IPS-NIHi7 (cell line): ENCODE results near the gene MYL10.

Source experiments
- DNase-seq: peaks from one replicate; pipeline ENCODE4 v3.0.0; 2012; ENCODE audit warnings: mixed read lengths; ENCODE audit errors: extremely low spot score

Gene MYL10

DNA sequence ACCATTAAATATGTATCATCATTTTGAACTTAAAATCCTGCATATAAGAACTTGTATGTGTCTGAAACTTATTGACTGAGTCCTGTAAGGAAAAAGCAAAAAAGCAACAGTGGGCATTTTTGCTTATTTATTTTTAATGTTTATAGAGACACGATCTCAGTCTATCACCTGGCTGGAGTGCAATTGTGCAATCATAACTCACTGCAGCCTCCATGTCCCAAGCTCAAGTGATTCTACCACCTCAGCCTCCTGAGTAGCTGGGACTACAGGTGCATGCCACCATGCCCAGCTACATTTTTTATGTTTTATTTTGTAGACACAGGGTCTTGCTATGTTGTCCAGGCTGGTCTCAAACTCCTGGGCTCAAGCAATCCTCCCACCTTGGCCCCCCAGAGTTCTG lies 32.2 kb downstream of the MYL10 start:
- no peak for DNase-seq

DNA sequence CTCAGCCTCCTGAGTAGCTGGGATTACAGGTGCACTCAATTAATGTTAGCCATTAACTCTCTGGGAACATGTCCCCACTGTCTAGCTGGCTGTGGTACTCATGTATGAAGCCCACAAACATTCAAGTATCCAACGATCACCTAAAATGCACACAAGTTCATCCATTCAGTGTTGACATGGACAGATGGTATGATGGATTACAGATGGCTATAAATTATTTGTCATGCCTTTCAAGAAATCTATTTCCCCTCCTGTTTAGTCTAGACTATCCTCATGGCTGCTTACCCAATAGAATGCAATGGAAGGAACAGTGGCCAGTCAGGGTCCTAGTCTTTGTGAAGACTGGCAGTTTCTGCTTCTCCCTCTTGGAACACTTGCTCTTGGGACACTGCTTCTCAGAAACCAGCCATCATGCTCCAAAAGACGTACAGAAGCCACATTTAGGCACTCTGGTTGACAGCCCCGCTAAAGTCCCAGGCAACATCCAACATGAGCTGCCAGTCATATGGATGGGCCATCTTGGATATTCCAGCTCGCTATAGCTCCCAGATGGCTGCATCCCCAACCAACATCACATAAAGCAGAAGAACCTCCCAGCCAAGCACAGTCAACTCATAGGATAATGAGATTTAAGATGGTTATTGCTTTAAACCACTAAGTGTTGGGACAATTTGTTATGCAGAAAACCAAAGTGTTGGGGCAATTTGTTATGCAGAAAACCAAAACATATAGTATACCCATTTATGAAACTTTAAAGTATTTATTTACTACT lies 33.1 kb downstream of the MYL10 start:
- DNase-seq, result no peak

DNA sequence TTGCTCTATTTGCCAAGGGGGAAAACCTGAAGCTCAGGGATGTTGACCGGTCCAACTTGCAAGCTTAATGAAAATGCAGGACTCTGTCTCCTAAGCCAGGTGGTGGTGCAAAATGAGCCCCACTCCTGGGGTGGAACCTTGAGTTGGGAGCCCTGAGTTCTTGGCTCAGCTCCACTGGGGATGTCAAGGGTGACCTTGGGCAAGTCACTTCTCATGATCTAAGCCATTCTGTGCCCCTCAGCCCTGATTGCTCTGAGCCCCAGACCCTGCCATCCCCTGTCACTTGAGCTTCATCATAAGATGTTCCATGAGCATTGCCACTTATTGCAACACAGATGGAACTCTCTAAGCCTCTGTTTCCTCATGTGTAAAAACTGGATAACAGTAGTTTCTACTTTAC lies 33.9 kb downstream of the MYL10 start:
- DNase-seq, result no peak

DNA sequence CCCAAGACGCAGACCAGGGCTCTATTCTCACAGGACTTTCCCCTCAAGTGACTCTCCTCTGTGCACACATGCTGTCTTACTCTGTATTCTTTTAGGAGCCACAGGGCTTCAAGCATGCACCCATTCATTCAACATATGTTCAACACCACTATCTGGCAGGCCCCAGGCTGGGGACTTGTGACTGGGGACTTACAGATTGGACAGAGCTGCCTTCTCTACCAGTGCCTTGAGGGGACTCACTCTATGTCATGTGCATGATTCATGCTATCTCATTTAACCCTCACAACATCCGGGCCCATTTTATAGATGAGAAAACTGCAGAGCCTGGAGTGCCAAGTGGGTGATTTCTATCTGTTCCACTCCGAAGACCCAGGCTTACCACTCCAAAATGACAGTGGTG lies 34.3 kb downstream of the MYL10 start:
- DNase-seq, result no peak

DNA sequence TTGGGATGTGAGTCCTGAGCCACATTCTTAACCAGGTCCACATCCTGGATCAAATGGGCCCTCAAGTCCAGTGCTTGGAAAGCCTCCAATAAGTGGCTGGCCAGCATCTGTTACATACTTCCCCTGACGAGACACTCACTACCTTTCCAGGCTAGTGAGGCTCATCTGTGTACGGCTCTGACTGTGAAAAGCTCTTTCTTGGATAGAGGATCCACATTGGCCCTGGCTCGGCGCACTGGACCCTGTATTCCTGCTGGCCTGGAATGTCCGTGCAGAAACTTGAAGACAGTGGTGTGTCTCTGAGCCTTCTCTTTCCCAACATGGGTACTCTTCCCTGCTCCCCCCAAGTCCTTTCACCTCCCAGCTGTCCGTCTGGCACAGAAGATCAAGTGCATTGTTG lies 35.5 kb downstream of the MYL10 start:
- no peak for DNase-seq

DNA sequence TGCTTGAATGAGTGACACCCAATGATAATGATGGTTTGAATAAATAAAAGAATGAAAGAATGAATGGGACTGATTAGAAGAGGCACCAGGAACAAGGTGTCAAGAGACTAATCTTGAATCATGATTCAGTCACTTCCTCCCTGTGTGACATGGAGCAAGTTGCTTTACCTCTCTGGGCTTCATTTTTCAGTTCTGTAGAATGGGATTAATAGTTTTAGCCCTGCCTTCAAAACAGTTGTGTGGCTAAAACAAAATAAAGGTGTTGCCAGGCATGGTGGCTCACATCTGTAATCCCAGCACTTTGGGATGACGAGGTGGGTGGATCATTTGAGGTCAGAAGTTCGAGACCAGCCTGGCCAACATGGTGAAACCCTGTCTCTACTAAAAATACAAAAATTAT lies 37.6 kb downstream of the MYL10 start:
- no peak for DNase-seq

DNA sequence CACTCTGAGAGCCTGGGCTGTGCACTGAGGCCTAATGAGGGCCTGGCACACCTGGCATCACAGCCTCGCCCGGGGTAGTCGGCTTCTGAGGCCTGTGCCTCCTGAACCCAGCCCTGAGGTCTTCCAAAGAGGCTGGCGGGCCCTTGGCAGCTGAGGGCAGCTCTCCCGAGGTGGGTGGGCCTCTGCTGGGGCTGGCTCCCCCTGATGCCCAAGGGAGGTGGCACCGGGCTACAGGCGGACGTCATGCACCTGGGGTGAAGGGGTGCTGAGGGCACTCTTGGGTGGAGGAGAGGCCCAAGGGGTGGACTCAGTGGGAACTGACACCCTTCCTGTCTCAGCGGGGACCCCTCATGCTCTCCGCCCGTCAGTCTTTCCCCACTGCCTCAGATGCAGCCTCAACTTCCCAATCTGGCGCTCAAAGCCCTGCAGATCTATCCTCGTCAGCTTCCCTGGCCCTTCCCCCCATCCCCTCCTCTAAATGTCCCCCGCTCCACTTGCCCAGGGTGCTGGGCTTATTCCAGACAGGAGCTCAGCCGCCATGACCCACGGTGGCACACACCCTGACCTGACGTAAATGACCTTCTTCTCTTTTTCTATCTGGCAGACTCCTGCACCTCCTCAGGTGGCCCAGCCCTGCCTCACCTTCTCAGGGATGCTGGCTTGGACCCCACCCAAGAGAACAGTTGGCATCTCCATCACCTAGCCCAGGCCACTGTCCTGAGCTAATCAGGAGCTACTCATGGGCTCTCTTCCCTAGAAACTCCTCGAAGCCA lies 38.2 kb downstream of the MYL10 start:
- DNase-seq, result peak; percentile 7

DNA sequence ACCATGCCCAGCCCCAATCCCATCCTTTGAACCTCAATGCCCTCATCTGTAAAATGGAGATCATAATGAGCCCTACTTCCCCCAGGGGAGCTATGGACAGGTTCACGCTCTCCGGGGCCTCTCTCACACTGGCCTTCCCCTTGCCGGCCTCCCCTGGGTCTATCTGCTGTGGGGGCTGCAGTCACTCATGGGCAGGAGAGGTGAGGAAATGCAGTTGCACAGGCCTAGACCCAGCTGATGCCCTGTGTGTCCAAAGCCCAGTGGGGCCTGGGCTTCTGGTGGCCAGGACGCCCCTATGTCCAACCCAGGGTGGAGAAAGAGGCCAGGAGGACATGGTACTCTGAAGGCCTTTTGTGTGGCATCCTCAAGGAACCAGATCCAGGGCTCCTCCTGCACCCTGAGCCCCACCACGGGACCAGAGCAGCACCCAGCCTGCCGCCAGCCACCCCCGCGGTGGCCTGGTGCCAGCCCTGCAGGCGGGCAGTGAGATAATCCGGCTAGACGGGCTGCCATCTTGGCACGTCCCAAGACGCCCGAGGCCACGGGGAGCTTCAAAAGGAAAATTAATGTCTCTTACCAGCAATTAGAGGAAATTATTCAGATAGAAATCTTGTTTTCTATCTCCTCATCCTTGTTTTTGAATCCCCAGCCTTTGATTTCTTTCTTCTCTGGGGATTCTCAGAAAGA lies 39.0 kb downstream of the MYL10 start:
- DNase-seq, result peak; percentile 5

DNA sequence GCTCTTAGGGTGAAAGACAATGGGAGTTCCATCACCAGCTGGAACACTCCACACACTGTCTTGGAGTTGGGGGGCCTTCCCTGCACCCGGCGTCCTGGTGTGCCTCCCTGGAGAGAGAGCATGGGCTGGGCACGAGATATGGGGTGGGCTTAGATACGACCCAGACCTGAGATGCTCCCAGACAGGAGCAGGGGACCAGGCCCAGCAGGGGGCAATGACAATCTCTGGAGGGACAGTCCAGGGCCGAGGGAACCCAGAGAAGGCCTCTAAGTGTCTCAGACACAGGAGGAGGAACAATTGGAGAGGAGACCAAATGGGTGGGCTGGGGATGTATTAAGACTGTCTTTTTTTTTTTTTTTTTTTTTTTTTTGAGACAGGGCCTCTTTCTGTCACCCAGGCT lies 40.0 kb downstream of the MYL10 start:
- no peak for DNase-seq

DNA sequence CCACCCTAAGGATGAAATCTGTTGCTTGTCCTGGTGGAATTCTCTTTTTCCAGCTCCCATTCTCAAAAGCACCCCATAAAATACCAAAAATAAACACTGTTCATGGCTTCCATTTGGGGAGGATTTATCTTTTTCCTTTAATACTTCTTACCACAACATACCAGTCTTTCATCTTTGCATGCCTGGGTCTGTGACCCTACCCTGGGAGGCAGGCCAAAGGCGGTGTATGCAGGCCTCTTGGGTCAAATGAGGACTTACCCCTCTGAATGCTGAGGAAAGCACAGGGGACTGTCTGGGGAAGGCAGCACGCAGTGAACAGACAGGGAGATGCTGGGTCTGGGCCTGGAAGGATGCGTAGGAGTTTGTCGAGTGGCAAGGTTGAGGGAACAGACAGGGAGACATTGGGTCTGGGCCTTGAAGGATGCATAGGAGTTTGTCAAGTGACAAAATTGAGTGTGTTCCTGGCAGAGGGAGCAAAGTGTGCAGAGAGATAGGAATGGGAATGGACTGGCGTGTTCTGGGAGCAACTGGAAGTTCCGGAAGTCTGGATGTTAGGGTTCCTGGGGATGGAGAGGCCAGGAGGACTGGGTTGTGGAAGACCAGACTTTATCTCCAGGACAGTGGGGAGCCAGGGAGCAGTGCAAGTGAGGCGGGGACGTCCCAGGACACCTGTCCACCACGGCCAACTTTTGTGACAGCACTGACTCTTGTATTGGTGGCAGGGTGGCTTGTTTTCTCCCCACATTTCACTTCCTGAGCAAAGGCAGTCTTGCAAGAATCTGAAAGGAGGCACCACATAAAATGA lies 40.8 kb downstream of the MYL10 start:
- DNase-seq, result peak; percentile 7

DNA sequence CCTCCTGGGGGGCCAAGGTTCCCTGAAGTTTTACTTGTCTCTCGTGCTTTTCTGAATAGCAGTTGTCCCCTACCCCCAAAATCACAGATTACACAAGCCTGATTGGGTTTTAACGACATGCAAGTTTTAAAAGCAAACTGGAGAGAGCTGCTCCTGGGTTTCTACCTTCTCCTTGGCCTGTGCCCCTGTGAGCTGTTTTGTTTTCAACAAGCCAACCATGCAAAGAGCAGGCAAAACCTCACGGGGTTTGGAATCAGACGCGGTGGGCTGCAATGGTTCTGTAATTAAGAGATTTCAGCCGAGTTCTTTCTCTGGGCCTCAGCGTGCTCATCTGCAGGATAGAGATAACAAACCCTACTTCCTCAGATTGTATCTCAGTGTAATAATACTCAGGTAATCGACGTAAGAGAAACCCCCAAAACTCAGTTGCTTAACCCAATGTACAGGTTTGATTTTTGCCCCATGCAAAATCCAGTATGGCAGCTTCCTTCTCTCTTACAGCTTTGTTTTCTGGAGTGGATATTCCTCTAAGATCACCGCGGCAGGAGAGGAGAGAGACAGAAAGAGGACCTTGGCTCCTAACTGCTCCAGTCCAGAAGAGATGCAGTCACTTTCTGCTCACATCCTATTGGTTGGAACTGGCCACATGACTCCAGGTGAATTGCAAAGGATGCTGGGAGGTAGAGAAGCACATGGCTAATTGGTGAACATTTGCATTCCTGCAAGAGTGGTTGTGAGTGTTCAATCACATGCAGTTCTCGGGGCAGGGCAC lies 42.0 kb downstream of the MYL10 start:
- peak; percentile 3 for DNase-seq

DNA sequence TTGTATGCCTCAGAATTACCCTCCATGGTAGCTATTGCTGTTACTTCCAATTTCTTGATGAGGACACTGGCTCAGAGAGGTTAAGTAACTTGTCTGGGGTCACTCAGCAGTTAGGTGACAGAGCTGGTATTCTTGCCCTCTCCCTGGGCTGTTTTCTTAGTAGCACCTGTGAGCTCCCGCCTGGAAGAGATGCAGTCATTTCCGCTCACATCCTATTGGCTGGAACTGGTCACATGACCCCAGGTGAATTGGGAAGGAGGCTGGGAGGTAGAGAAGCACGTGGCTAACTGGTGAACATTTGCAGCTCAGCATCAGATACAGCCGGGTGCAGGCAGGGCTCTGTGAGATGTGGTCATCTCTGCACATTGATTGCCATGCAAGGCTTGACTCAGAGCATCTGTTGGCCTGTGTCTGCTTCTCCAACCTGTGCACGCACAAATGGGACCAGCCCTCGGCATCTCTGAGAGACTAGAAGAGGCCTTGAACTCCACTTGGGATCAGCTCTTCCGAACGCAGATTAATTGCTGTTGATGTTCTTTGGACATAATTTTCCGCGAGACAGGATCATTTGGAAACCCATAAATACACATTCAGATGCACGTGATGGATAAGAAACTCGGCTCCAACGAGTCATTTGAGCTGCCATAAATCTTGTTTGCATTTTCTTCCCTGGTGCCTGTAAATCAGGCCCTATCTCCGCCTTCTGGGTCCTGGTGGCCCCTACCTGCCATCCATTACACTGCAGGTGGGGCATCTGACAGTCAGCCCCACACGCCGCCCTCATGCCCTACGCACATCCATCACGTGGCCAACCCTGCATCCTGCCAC lies 42.8 kb downstream of the MYL10 start:
- peak; percentile 65 for DNase-seq

DNA sequence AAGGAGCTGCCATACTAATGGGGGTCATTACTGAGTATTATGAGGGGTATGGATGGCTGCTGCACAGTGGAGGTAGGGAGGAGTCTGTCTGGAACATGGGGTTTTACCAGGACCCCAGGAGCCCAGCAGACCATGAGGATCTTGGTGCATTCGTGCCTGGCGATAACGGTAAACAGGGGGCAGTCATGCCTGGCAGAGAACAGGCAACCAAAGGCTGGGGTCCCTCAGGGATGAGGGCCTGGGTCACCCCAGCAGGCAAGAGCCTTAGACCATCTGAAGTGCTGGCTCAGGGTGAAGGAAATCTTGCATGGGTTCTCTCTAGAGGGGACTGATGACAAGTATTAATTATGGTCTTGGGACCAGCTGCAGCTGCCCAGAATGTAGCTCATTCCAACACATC lies 46.1 kb downstream of the MYL10 start:
- no peak for DNase-seq

DNA sequence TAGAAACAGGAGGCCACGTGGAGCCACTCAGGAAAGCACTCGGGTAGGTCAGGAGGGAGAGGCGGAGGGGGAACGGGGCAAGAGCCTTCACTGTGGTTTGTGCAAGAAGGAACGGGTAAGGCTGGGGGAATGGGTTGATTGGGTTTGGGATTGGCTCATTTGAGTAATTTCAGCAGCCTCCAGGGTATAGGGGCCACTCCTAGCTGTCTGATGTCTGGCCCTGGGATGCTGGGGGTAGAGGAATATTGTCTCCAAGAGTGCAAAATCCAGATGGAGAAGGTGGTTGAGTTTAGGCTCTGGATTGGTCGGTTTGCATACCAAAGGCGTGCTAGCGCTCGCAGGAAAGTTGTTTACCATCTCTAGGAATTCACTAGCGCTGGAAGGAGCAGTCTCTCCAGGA lies 47.2 kb downstream of the MYL10 start:
- no peak for DNase-seq

DNA sequence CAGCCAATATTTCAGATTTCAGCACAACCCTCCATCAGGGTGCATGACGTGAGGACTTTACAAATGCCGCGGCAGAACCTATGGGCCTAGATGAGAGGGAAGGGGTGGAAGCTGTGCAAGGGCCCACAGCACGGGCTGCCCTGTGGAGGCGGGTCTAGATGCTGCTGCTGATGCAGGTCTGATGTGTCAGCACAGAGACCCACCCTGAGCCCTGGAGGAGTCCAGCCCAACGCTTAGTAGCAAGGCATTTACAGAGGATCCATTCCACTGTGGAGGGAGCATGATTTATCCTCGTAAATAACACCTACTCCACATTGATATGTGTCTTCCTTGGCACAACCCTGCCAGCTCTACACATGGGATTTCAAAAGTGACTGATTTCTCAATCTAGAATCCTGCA lies 48.5 kb downstream of the MYL10 start:
- peak; percentile 7 for DNase-seq

DNA sequence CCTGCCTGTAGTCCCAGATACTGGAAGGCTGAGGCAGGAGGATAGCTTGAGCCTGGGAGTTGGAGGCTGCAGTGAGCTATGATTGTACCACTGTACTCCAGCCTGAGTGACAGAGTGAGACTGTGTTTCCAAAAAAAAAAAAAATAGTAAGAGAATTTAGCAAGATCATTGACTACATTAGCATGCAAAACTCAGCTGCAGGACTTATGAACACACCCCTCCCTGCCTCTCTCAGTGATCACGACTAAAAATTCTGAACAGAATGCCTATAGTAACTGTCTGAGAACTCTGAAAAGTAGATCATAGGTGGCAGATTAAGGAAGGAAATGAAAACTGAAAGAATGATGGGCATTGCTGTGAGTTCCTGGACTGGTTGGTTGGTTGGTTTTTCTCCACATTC lies 50.5 kb downstream of the MYL10 start:
- DNase-seq, result no peak

DNA sequence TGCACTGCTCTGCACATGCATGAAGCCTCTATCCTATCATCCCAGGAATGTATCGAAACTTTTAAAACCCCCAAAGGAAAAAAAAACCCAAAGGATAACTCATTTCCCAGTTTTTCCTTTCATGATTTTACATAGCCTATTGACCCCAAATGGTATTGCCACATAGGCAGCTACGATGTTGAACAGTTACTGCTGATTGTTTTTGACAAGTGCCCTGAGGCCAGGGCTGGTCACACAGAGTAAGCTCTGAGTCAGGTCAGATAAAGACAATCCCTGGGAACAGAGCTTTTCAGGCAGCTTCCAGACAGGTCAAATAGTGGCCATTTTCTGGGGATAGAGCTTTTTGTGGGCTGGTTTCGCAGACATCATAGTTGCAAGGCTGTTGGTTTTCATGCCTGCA lies 52.1 kb downstream of the MYL10 start:
- DNase-seq, result peak; percentile 10

DNA sequence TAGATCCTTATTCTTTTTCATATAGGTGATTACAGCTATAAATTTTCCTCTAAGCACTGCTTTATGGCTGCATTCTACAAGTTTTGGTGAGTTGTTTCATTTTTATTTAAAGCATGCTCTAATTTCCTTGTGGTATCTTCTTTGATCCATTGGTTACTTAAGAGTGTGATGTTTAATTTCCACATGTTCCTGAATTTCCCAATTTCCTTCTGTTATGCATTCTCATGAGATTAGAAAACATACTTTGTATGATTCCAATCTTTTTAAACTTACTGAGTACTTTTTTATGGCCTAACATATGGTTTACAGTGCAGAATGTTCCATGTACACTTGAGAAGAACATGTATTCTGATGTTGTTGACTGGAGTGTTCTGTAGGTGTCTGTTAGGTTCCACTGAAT lies 53.4 kb downstream of the MYL10 start:
- no peak for DNase-seq

DNA sequence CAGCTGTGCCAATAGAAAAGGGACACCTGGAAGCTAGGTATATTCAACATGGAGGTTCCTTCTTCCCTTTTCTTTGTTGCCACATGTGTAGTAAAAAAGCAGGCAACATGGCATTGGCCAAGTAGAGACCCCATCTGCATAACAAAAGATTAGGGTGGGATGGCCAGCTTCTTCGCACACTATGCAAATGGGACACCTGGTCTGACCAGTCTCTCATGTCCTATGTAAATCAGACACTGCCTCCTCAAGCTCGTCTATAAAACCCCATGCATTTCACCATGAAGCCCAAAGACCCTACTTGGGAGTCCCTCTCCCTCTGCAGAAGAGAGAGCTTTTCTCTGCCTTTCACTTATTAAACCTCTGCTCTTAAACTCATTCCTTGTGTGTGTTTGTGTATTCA lies 53.9 kb downstream of the MYL10 start:
- DNase-seq, result peak; percentile 49

DNA sequence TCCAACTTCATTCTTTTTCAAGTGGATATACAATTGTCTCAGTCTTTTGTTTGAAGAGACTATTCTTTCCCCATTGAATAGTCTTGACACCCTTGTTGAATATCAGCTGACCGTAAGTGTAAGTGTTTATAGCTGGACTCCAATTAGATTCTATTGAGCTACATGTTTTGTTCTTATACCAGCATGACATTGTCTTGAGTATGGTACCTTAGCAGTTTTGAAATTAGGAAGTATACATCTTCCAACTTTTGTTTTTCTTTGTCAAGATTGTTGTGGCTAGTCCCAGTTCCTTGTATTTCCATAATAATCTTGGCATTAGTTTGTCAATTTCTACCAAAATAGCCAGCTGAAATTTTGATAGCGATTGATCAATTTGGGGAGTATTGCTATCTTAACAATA lies 56.9 kb downstream of the MYL10 start:
- no peak for DNase-seq
